ENCODE data around the gene DR1. TPM values are rescaled to one million over a fixed set of nuclear protein-coding genes. Genes with fewer than 3 reads are reported as not detected.
A peak's percentile ranks its signal among the peaks of the same experiment; 100 is the strongest.
"Not testable (repeated sequence)": the region's sequence is repeated elsewhere in the genome, so short reads cannot be mapped to it uniquely, and the experiment has no call there.

The DR1 gene
- polyA plus RNA-seq, 4 donors: 10.3 to 43.0 (median 16.0) TPM

DNA sequence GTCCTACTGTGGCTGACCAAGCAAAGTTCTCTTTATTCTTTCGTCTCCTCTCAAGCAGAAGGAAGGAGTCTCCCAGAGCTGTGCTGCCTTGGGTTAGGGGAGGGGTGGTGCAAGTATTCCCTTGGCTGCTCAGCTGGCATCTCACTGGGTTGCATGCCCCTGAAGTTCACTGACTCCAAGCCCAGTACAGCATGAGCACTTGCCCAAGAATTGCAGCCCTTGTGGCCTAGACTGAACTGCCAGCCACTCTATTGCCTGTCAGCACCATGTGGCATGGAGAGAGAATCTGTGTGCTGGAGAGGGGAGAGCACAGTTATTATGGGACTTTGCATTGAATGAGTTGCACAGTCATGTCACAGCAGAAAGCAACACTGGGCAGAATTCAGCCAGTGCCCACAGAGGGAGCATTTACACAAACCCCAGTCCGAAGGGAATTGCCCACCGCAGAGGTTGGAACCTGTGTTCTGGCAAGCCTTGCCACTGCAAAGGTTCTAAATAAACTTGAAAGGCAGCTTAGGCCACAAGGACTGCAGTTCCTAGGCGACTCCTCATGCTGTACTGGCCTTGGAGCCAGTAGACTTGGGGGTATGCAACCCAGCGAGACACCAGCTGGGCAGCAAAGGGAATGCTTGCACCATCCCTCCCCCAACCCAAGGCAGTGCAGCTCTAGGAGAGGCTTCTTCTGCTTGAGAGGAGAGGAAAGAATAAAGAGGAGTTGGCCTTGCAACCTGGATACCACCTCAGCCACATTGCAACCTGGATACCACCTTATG, 28.8 kb downstream of the DR1 start:
- Histone ChIP-seq H3K4me1 (ENCODE audit: control insufficient read depth in 3 of 3, insufficient read depth in 2 of 3, low read depth in 1 of 3, low read length in 2 of 3) (no peaks in the 10 kb centered on the region), H3K9me3 (ENCODE audit: control insufficient read depth in 2 of 2, insufficient read depth in 1 of 2, low read depth in 1 of 2, low read length in 1 of 2) (peaks cover 0 to 15% of the 10 kb centered on the region in 2 donors), H3K36me3 (ENCODE audit: control insufficient read depth in 3 of 3, insufficient read depth in 2 of 3, low read depth in 1 of 3, low read length in 3 of 3) (peaks cover 0 to 5% (median 0%) of the 10 kb centered on the region in 3 donors), H3K27ac (ENCODE audit: low read depth in 1 of 3, low read length in 2 of 3) (no peak overlapping the region), H3K4me3 (ENCODE audit: low read depth in 1 of 3, low read length in 3 of 3) (no peak overlapping the region), H3K27me3 (ENCODE audit: control insufficient read depth in 3 of 3, insufficient read depth in 3 of 3, low read length in 3 of 3) (no peaks in the 10 kb centered on the region)
- no peak for DNase-seq
- no peak for FAIRE-seq
- WGBS, 3 donors: 97 to 98% (median 97%) methylated on average over 5 of the region's 5 CpGs

DNA sequence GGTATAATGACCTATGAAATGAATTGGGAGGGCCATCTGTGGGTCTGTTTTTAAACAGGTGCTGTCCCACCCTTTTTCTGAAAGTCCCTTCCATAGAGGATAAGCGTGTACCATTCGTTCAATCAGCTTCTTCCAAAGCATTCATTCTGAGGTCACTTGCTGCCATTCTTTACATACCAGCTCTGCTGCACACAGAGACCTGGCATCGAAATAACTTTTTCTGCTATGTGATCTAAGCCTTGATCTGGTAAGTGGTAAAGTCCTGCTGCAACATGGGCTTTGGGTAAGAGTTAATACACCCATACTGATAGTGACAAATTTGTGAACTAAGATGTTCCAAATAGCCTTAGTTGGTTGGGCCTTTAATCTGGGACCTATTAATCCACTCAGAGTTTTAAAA, 38.9 kb downstream of the DR1 start:
- no peak overlapping the region for H3K4me3 ChIP-seq (ENCODE audit: low read depth in 1 of 3, low read length in 3 of 3)
- H3K27me3 ChIP-seq (ENCODE audit: control insufficient read depth in 3 of 3, insufficient read depth in 3 of 3, low read length in 3 of 3): no peaks in the 10 kb centered on the region
- FAIRE-seq (no peak), DNase-seq (no peak)
- H3K27ac ChIP-seq (ENCODE audit: low read depth in 1 of 3, low read length in 2 of 3): no peak overlapping the region
- peaks cover 0 to 20% of the 10 kb centered on the region in 2 donors for H3K9me3 ChIP-seq (ENCODE audit: control insufficient read depth in 2 of 2, insufficient read depth in 1 of 2, low read depth in 1 of 2, low read length in 1 of 2)
- H3K4me1 ChIP-seq (ENCODE audit: control insufficient read depth in 3 of 3, insufficient read depth in 2 of 3, low read depth in 1 of 3, low read length in 2 of 3): no peaks in the 10 kb centered on the region
- WGBS, 3 donors: 92 to 95% (median 93%) methylated on average over 3 of the region's 3 CpGs
- no peaks in the 10 kb centered on the region for H3K36me3 ChIP-seq (ENCODE audit: control insufficient read depth in 3 of 3, insufficient read depth in 2 of 3, low read depth in 1 of 3, low read length in 3 of 3)

- not testable (repeated sequence) for H3K36me3 ChIP-seq (ENCODE audit: control insufficient read depth in 3 of 3, insufficient read depth in 2 of 3, low read depth in 1 of 3, low read length in 3 of 3); H3K27me3 ChIP-seq (ENCODE audit: control insufficient read depth in 3 of 3, insufficient read depth in 3 of 3, low read length in 3 of 3); FAIRE-seq; DNase-seq; H3K4me1 ChIP-seq (ENCODE audit: control insufficient read depth in 3 of 3, insufficient read depth in 2 of 3, low read depth in 1 of 3, low read length in 2 of 3); H3K27ac ChIP-seq (ENCODE audit: low read depth in 1 of 3, low read length in 2 of 3); H3K4me3 ChIP-seq (ENCODE audit: low read depth in 1 of 3, low read length in 3 of 3)
- 84 to 92% (median 85%) methylated on average over 6 to 7 of the region's 7 CpGs for WGBS, 3 donors
- peaks cover 0 to 20% of the 10 kb centered on the region in 2 donors for H3K9me3 ChIP-seq (ENCODE audit: control insufficient read depth in 2 of 2, insufficient read depth in 1 of 2, low read depth in 1 of 2, low read length in 1 of 2)
Observed at GRCh38 chr1:93386268-93386667, 40.6 kb downstream of the DR1 start.

DNA sequence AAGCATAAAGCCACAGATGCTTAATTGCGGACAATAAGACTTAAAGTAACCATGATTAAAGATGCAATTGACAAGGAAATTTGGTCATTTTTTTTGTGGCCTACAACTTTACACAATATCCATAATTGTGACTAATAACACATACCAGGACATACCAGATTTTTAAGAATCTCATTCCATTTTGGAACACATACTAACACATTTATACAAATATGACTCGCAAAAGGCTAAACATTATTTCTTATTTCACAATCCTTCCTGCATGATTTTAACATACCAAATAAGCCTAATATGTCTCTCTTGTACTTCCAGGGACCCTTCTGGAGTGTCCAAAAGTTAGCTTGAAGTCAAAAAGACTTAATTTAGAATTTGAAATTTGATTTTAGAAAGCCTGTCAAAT, 48.8 kb downstream of the DR1 start:
- no peaks in the 10 kb centered on the region for H3K36me3 ChIP-seq (ENCODE audit: control insufficient read depth in 3 of 3, insufficient read depth in 2 of 3, low read depth in 1 of 3, low read length in 3 of 3)
- H3K4me3 ChIP-seq (ENCODE audit: low read depth in 1 of 3, low read length in 3 of 3): no peak overlapping the region
- H3K27me3 ChIP-seq (ENCODE audit: control insufficient read depth in 3 of 3, insufficient read depth in 3 of 3, low read length in 3 of 3): no peaks in the 10 kb centered on the region
- no peak overlapping the region for H3K27ac ChIP-seq (ENCODE audit: low read depth in 1 of 3, low read length in 2 of 3)
- DNase-seq (no peak), FAIRE-seq (no peak)
- WGBS, 3 donors: 92 to 99% (median 95%) methylated on average over 2 of the region's 2 CpGs
- H3K4me1 ChIP-seq (ENCODE audit: control insufficient read depth in 3 of 3, insufficient read depth in 2 of 3, low read depth in 1 of 3, low read length in 2 of 3): no peaks in the 10 kb centered on the region
- H3K9me3 ChIP-seq (ENCODE audit: control insufficient read depth in 2 of 2, insufficient read depth in 1 of 2, low read depth in 1 of 2, low read length in 1 of 2): no peaks in the 10 kb centered on the region

DNA sequence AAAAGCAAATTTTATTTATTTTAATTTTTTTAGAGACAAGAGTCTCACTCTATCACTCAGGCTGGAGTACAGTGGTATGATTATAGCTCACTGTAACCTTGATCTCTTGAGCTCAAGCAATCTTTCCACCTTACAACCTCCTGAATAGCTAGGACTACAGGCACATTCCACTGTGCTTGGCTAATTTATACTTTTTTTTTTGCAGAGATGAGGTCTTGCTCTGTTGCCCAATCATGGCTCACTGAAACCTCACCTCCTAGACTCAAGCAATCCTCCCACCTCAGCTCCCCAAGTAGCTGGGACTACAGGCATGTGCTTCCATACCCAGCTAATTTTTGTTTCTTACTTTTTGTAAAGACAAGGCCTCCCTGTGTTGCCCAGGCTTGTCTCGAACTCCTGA, 49.5 kb downstream of the DR1 start:
- no peaks in the 10 kb centered on the region for H3K27me3 ChIP-seq (ENCODE audit: control insufficient read depth in 3 of 3, insufficient read depth in 3 of 3, low read length in 3 of 3)
- no peaks in the 10 kb centered on the region for H3K36me3 ChIP-seq (ENCODE audit: control insufficient read depth in 3 of 3, insufficient read depth in 2 of 3, low read depth in 1 of 3, low read length in 3 of 3)
- no peak for FAIRE-seq
- H3K4me3 ChIP-seq (ENCODE audit: low read depth in 1 of 3, low read length in 3 of 3): no peak overlapping the region
- H3K27ac ChIP-seq (ENCODE audit: low read depth in 1 of 3, low read length in 2 of 3): no peak overlapping the region
- 81 to 91% (median 83%) methylated on average over 1 of the region's 1 CpG for WGBS, 3 donors
- peak in 1 of 2 donors; percentile 55 for DNase-seq
- no peaks in the 10 kb centered on the region for H3K9me3 ChIP-seq (ENCODE audit: control insufficient read depth in 2 of 2, insufficient read depth in 1 of 2, low read depth in 1 of 2, low read length in 1 of 2)
- H3K4me1 ChIP-seq (ENCODE audit: control insufficient read depth in 3 of 3, insufficient read depth in 2 of 3, low read depth in 1 of 3, low read length in 2 of 3): no peaks in the 10 kb centered on the region

- Histone ChIP-seq H3K9me3 (ENCODE audit: control insufficient read depth in 2 of 2, insufficient read depth in 1 of 2, low read depth in 1 of 2, low read length in 1 of 2) (no peaks in the 10 kb centered on the region), H3K4me3 (ENCODE audit: low read depth in 1 of 3, low read length in 3 of 3) (no peak overlapping the region), H3K27ac (ENCODE audit: low read depth in 1 of 3, low read length in 2 of 3) (no peak overlapping the region), H3K36me3 (ENCODE audit: control insufficient read depth in 3 of 3, insufficient read depth in 2 of 3, low read depth in 1 of 3, low read length in 3 of 3) (no peaks in the 10 kb centered on the region), H3K27me3 (ENCODE audit: control insufficient read depth in 3 of 3, insufficient read depth in 3 of 3, low read length in 3 of 3) (no peaks in the 10 kb centered on the region), H3K4me1 (ENCODE audit: control insufficient read depth in 3 of 3, insufficient read depth in 2 of 3, low read depth in 1 of 3, low read length in 2 of 3) (no peaks in the 10 kb centered on the region)
- no peak for FAIRE-seq
- DNase-seq: no peak
Observed at GRCh38 chr1:93399781-93400180, 54.1 kb downstream of the DR1 start.

- Histone ChIP-seq H3K9me3 (ENCODE audit: control insufficient read depth in 2 of 2, insufficient read depth in 1 of 2, low read depth in 1 of 2, low read length in 1 of 2) (peaks cover 0 to 19% of the 10 kb centered on the region in 2 donors), H3K27me3 (ENCODE audit: control insufficient read depth in 3 of 3, insufficient read depth in 3 of 3, low read length in 3 of 3) (no peaks in the 10 kb centered on the region), H3K4me3 (ENCODE audit: low read depth in 1 of 3, low read length in 3 of 3) (no peak overlapping the region), H3K36me3 (ENCODE audit: control insufficient read depth in 3 of 3, insufficient read depth in 2 of 3, low read depth in 1 of 3, low read length in 3 of 3) (no peaks in the 10 kb centered on the region), H3K4me1 (ENCODE audit: control insufficient read depth in 3 of 3, insufficient read depth in 2 of 3, low read depth in 1 of 3, low read length in 2 of 3) (no peaks in the 10 kb centered on the region), H3K27ac (ENCODE audit: low read depth in 1 of 3, low read length in 2 of 3) (no peak overlapping the region)
- DNase-seq (no peak), FAIRE-seq (no peak)
- WGBS, 3 donors: 89 to 91% (median 90%) methylated on average over 4 of the region's 4 CpGs
Observed at GRCh38 chr1:93408203-93408602, 62.5 kb downstream of the DR1 start.

DNA sequence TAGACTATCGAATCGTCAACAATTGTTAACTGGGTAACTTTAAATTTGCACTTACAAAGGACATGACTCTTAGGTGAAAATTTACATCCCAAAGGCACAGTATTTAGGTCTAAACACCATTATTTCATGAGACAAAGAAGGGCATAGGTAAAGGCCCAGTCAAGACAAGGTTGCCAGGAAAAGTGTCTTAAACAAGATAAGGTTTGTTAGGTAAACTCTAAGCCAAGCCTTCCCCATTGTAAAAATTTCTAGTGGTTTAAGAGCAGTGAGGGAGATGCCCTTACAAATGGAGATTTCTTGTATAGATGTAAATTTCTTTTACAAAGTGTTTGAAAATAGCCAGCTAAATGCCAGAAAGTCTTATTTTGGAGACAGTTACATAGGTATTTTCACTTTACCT, 65.3 kb downstream of the DR1 start:
- H3K27ac ChIP-seq (ENCODE audit: low read depth in 1 of 3, low read length in 2 of 3): no peak overlapping the region
- H3K4me1 ChIP-seq (ENCODE audit: control insufficient read depth in 3 of 3, insufficient read depth in 2 of 3, low read depth in 1 of 3, low read length in 2 of 3): no peaks in the 10 kb centered on the region
- no peaks in the 10 kb centered on the region for H3K27me3 ChIP-seq (ENCODE audit: control insufficient read depth in 3 of 3, insufficient read depth in 3 of 3, low read length in 3 of 3)
- no peak for DNase-seq
- peaks cover 0 to 19% of the 10 kb centered on the region in 2 donors for H3K9me3 ChIP-seq (ENCODE audit: control insufficient read depth in 2 of 2, insufficient read depth in 1 of 2, low read depth in 1 of 2, low read length in 1 of 2)
- no peak overlapping the region for H3K4me3 ChIP-seq (ENCODE audit: low read depth in 1 of 3, low read length in 3 of 3)
- FAIRE-seq: no peak
- 70 to 86% (median 84%) methylated on average over 2 of the region's 2 CpGs for WGBS, 3 donors
- no peaks in the 10 kb centered on the region for H3K36me3 ChIP-seq (ENCODE audit: control insufficient read depth in 3 of 3, insufficient read depth in 2 of 3, low read depth in 1 of 3, low read length in 3 of 3)

DNA sequence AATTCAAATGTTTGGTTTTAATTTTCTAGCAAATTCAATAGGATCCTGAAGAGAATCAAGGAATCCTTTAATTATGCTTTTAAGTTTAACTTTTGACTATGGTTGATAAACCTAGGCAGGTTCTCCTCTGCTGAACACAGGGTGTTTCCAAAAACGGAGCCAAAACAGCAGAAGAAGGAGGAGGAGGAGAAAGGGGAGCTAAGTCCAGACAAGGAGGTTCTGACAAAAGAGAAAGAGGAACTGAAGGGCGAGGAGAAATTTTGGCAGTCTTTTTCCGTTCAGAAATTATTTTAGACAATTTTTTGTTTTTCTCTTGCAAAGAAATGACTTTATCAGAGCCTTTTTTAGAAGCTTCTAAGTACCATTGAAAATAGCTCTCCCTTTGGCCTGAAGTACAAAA, 69.0 kb downstream of the DR1 start:
- Histone ChIP-seq H3K27ac (ENCODE audit: low read depth in 1 of 3, low read length in 2 of 3) (no peak overlapping the region), H3K4me3 (ENCODE audit: low read depth in 1 of 3, low read length in 3 of 3) (no peak overlapping the region), H3K9me3 (ENCODE audit: control insufficient read depth in 2 of 2, insufficient read depth in 1 of 2, low read depth in 1 of 2, low read length in 1 of 2) (no peaks in the 10 kb centered on the region), H3K4me1 (ENCODE audit: control insufficient read depth in 3 of 3, insufficient read depth in 2 of 3, low read depth in 1 of 3, low read length in 2 of 3) (no peaks in the 10 kb centered on the region), H3K36me3 (ENCODE audit: control insufficient read depth in 3 of 3, insufficient read depth in 2 of 3, low read depth in 1 of 3, low read length in 3 of 3) (no peaks in the 10 kb centered on the region), H3K27me3 (ENCODE audit: control insufficient read depth in 3 of 3, insufficient read depth in 3 of 3, low read length in 3 of 3) (no peaks in the 10 kb centered on the region)
- FAIRE-seq: no peak
- DNase-seq: no peak
- 43 to 71% (median 60%) methylated on average over 3 of the region's 3 CpGs for WGBS, 3 donors
